Endothelial cell of umbilical vein (primary cell): ENCODE results near the gene LPCAT3. TPM values are rescaled to one million over a fixed set of nuclear protein-coding genes. Genes with fewer than 3 reads are reported as not detected.

ENCODE experiments used
- BruUV-seq: library from RNA; stranded (reverse); fragments of 400-500 nt; replicated peaks from 2 replicates; lab custom pipeline; 2021; lab: Mats Ljungman, UMichigan
- CTCF ChIA-PET: fragments of 300-600, 350-600 bp; sonication (Branson Sonifier 250); formaldehyde crosslinking; loops from one replicate; lab custom pipeline; 2021; ENCODE audit warnings: antibody characterized with exemption, inconsistent platforms; lab: Charles Lee
- POLR2A ChIA-PET: fragments of 300-600, 350-600 bp; sonication (Branson Sonifier 250); formaldehyde crosslinking; loops from one replicate; lab custom pipeline; 2021; ENCODE audit warnings: antibody characterized with exemption, inconsistent platforms; lab: Charles Lee
- DNase-seq: peaks from one replicate; pipeline ENCODE4 v3.0.0-alpha.2; 2011; ENCODE audit warnings: low read depth, low spot score
- FAIRE-seq: peaks from 2 replicates; lab custom pipeline; 2011; peaks lifted over from hg19 to GRCh38; lab: Jason Lieb, UNC
- H2AFZ ChIP-seq: 2 replicates; pipeline ENCODE4 v1.6.0; 2012; ENCODE audit warnings: low read depth, low read length, control low read depth, inconsistent platforms
- H3K27ac ChIP-seq: 2 replicates; pipeline ENCODE4 v1.5.1; 2011; ENCODE audit warnings: low read depth, mild to moderate bottlenecking, control low read depth, low read length, moderate library complexity; ENCODE audit not compliant: insufficient read depth
- H3K27me3 ChIP-seq, 2 experiments: 2 replicates each; pipeline versions ENCODE4 v1.6.0 to v1.6.1; 2011; ENCODE audit warnings: low read length in 2 of 2, mixed read lengths in 1 of 2; ENCODE audit not compliant: control insufficient read depth in 2 of 2, insufficient read depth in 2 of 2
- H3K36me3 ChIP-seq, 2 experiments: 2 replicates in 1 of 2; 3 replicates in 1 of 2; pipeline ENCODE4 v1.5.1; 2011; ENCODE audit warnings: low read length in 2 of 2, mild to moderate bottlenecking in 1 of 2, moderate library complexity in 1 of 2; ENCODE audit not compliant: control insufficient read depth in 2 of 2, insufficient read depth in 2 of 2; ENCODE audit errors: extremely low read depth in 1 of 2
- H3K4me1 ChIP-seq: 3 replicates; pipeline ENCODE4 v1.5.1; 2011; ENCODE audit warnings: mild to moderate bottlenecking, low read length; ENCODE audit not compliant: control insufficient read depth, insufficient read depth; ENCODE audit errors: extremely low read depth
- H3K4me2 ChIP-seq: 2 replicates; pipeline ENCODE4 v1.6.1; 2011; ENCODE audit warnings: low read length, control low read depth, mixed read lengths; ENCODE audit not compliant: insufficient read depth
- H3K4me3 ChIP-seq, 3 experiments: fragments of 200-600 bp in 1 of 3; sonication (generic), shearing (Covaris generic) in 1 of 3; replicated peaks in 1 of 3; 2 replicates each; pipeline ENCODE4 v1.5.1; 2011 to 2016; ENCODE audit warnings: control low read depth in 3 of 3, low read length in 3 of 3, mild to moderate bottlenecking in 2 of 3, inconsistent platforms in 1 of 3, low read depth in 1 of 3, moderate library complexity in 1 of 3; ENCODE audit not compliant: insufficient read depth in 1 of 3
- H3K79me2 ChIP-seq: 2 replicates; pipeline ENCODE4 v1.6.0; 2012; ENCODE audit warnings: low read length, inconsistent platforms; ENCODE audit not compliant: control insufficient read depth, insufficient read depth
- H3K9ac ChIP-seq: replicated peaks from 2 replicates; pipeline ENCODE3; 2011; ENCODE audit warnings: low read length, control low read depth; ENCODE audit not compliant: insufficient read depth; ENCODE audit errors: extremely low read depth
- H3K9me1 ChIP-seq: replicated peaks from 3 replicates; pipeline ENCODE4 v1.6.0; 2011; ENCODE audit warnings: mild to moderate bottlenecking, low read length; ENCODE audit not compliant: control insufficient read depth, insufficient read depth; ENCODE audit errors: extremely low read depth
- H3K9me3 ChIP-seq: replicated peaks from 2 replicates; pipeline ENCODE4 v1.5.1; 2012; ENCODE audit warnings: low read length, inconsistent platforms; ENCODE audit not compliant: control insufficient read depth, insufficient read depth
- H4K20me1 ChIP-seq: replicated peaks from 2 replicates; pipeline ENCODE3; 2011; ENCODE audit warnings: mild to moderate bottlenecking, low read length; ENCODE audit not compliant: control insufficient read depth, insufficient read depth; ENCODE audit errors: extremely low read depth
- EZH2 ChIP-seq: IDR thresholded peaks from 2 replicates; pipeline ENCODE4 v1.6.1; 2012; ENCODE audit warnings: borderline replicate concordance, low read depth, mild to moderate bottlenecking, moderate library complexity, low read length, inconsistent platforms; ENCODE audit not compliant: severe bottlenecking
- FOS ChIP-seq: IDR thresholded peaks from 2 replicates; pipeline ENCODE4 v1.6.1; 2011; ENCODE audit warnings: mild to moderate bottlenecking, low read length, moderate library complexity, borderline replicate concordance; ENCODE audit not compliant: insufficient read depth
- GATA2 ChIP-seq: IDR thresholded peaks from 2 replicates; pipeline ENCODE4 v1.7.0; 2011; ENCODE audit warnings: low read depth, mild to moderate bottlenecking, moderate library complexity, mixed read lengths, low read length; ENCODE audit not compliant: insufficient read length, insufficient read depth
- JUN ChIP-seq: IDR thresholded peaks from 2 replicates; pipeline ENCODE4 v1.6.1; 2011; ENCODE audit warnings: borderline replicate concordance, low read depth; ENCODE audit not compliant: insufficient read length, insufficient read depth
- MYC ChIP-seq: IDR thresholded peaks from one replicate; pipeline ENCODE4 v1.6.1; 2011; ENCODE audit warnings: mild to moderate bottlenecking, low read depth, low read length
- POLR2A ChIP-seq: IDR thresholded peaks from 2 replicates; pipeline ENCODE4 v1.6.1; 2012; ENCODE audit warnings: low read depth, mild to moderate bottlenecking, control low read depth, low read length
- POLR2AphosphoS5 ChIP-seq: IDR thresholded peaks from 2 replicates; pipeline ENCODE4 v1.6.1; 2012; ENCODE audit warnings: low read depth, mild to moderate bottlenecking, control low read depth, low read length, moderate library complexity; ENCODE audit not compliant: insufficient read depth
- dilution Hi-C: fragments of 300-500 bp; cut with MboI; formaldehyde crosslinking; loops from one replicate; pipeline ENCODE4 v1.15.0; 2019; ENCODE audit warnings: low sequenced_read_pairs; ENCODE audit not compliant: extremely low pct_ligation_motif_present
- intact Hi-C: fragments of 100-400 bp; cut with micrococcal nuclease; formaldehyde crosslinking; loops from one replicate; pipeline ENCODE4 v1.10.0; 2022
- polyA plus RNA-seq, 4 experiments: library from polyadenylated mRNA; depleted of rRNA in 3 of 4; stranded (reverse) in 3 of 4; unstranded in 1 of 4; fragments of >200 nt; gene quantifications; 2 replicates each; pipeline versions ENCODE4 v1.2.1 to v1.2.3, GENCODE V29; 2011 to 2012; ENCODE audit warnings: missing spikeins in 1 of 4
- total RNA-seq: library from RNA; stranded (reverse); gene quantifications from 2 replicates; pipeline ENCODE4 v1.2.3, GENCODE V29; 2021
- TF ChIP-seq, protein P1 (sequence below), 2 donors: IDR thresholded peaks; 1 replicate in 1 of 2; 2 replicates in 1 of 2; pipeline ENCODE4 v1.5.1; 2011; ENCODE audit warnings: low read length in 2 of 2, mild to moderate bottlenecking in 2 of 2, moderate library complexity in 2 of 2, control low read depth in 1 of 2, inconsistent platforms in 1 of 2, low read depth in 1 of 2; ENCODE audit not compliant: insufficient read depth in 1 of 2; ENCODE audit errors: extremely low read depth in 1 of 2
- TF ChIP-seq, protein P2 (sequence below): IDR thresholded peaks from 2 replicates; pipeline ENCODE4 v1.6.1; 2011; ENCODE audit not compliant: insufficient read depth, insufficient read length

LPCAT3 gene
- total and polyA plus RNA-seq, 2 donors (not counting 3 experiments of a cell fraction or from before 2014, with no cell fraction given): 29.5 to 36.0 TPM

DNA sequence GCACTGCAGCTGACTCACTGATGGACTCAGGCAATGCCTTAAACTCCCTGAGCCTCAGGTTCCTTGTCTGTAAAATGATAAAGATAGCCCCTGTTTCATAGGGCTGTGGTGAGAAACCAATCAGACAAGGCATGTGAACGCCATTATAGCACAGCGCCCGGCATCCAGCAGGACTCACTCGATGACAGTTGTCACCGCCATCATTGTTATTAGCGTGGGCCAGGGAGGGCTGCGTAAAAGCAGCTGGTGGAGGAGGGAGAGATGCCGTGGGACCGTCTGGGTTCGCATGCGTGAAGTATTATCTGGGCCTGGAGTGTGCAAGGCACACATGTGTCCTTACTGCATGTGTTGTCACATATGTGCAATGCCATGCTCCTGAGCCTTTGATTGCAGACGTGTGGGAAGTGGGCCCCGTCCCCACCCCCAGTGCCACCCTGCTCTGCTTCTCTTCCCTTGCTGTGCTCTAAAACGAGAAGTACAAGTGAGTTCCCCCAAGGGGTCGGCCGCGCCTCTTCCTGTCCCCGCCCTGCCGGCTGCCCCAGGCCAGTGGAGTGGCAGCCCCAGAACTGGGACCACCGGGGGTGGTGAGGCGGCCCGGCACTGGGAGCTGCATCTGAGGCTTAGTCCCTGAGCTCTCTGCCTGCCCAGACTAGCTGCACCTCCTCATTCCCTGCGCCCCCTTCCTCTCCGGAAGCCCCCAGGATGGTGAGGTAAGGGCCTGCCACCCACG is 67.3 kb downstream of the LPCAT3 start, which contains the start of gene PTPN6:
Gene PTPN6 (plus strand): TSS at position 546 of the 730 bp plus-strand sequence. CDS start 157 bp downstream, at position 703.
- H3K9me1 ChIP-seq: no peaks in the 10 kb centered on the region
- FAIRE-seq: no peak
- dilution Hi-C loops: no loop called here
- no peak for DNase-seq
- H3K4me2 ChIP-seq: no peak within 1 kb of the TSS
- TF ChIP-seq GATA2 (no peak), POLR2AphosphoS5 (no peak), JUN (no peak), POLR2A (no peak), FOS (no peak), MYC (no peak), EZH2 (no peak)
- TF ChIP-seq, protein P1, sequence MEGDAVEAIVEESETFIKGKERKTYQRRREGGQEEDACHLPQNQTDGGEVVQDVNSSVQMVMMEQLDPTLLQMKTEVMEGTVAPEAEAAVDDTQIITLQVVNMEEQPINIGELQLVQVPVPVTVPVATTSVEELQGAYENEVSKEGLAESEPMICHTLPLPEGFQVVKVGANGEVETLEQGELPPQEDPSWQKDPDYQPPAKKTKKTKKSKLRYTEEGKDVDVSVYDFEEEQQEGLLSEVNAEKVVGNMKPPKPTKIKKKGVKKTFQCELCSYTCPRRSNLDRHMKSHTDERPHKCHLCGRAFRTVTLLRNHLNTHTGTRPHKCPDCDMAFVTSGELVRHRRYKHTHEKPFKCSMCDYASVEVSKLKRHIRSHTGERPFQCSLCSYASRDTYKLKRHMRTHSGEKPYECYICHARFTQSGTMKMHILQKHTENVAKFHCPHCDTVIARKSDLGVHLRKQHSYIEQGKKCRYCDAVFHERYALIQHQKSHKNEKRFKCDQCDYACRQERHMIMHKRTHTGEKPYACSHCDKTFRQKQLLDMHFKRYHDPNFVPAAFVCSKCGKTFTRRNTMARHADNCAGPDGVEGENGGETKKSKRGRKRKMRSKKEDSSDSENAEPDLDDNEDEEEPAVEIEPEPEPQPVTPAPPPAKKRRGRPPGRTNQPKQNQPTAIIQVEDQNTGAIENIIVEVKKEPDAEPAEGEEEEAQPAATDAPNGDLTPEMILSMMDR (IDR thresholded peaks at IDR 0.05; ENCODE audit: extremely low read depth in 1 of 2, insufficient read depth in 1 of 2, low read depth in 1 of 2, low read length in 2 of 2): no peak
- TF ChIP-seq, protein P2, sequence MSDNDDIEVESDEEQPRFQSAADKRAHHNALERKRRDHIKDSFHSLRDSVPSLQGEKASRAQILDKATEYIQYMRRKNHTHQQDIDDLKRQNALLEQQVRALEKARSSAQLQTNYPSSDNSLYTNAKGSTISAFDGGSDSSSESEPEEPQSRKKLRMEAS: no peak
- no peak within 1 kb of the TSS for H3K27ac ChIP-seq
- no peaks in the 10 kb centered on the region for H4K20me1 ChIP-seq
- no peak within 1 kb of the TSS for H3K9ac ChIP-seq
- ChIA-PET POLR2A (no interaction called here), CTCF (interaction anchor here (0.6 to 1.2 kb wide), 2 partner anchors 11 to 13 kb away, joined by 3 to 5 read pairs; no protein-coding TSS in a partner anchor)
- H2AFZ ChIP-seq: no peak within 1 kb of the TSS
- H3K79me2 ChIP-seq: no peaks in the 10 kb centered on the region
- no peaks in the 10 kb centered on the region for H3K27me3 ChIP-seq
- H3K4me1 ChIP-seq: peaks cover 17% of the 10 kb centered on the region
- H3K4me3 ChIP-seq: no peak within 1 kb of the TSS
- H3K36me3 ChIP-seq: no peaks in the 10 kb centered on the region
- intact Hi-C loops: no loop called here
- H3K9me3 ChIP-seq: no peaks in the 10 kb centered on the region
- no TSS peak for BruUV-seq
